ENCODE data around the gene HHIPL2. TPM values are rescaled to one million over a fixed set of nuclear protein-coding genes. Genes with fewer than 3 reads are reported as not detected.

Gene HHIPL2
- total RNA-seq (2022) (0.98 and 2.1 TPM in 2 replicates), Bru-seq, nascent RNA (percentile 24 among the genes with signal in this experiment), BruChase-seq, experiment 1, labeled RNA remaining after a 6-hour chase (percentile 31 among the genes with signal in this experiment), BruChase-seq, experiment 2, labeled RNA remaining after a 2-hour chase (percentile 25 among the genes with signal in this experiment)
- long read RNA-seq: 0 reads

- Mint-ChIP-seq H3K36me3 (ENCODE audit: insufficient read depth, unreplicated experiment) (no peaks in the 10 kb centered on the region), H3K4me1 (ENCODE audit: low read depth, unreplicated experiment) (peaks cover 18% of the 10 kb centered on the region), H3K4me3 (ENCODE audit: low read depth, unreplicated experiment) (no peak within 1 kb of the TSS), H3K9me3 (ENCODE audit: low read depth, unreplicated experiment) (no peaks in the 10 kb centered on the region), H3K27me3 (ENCODE audit: unreplicated experiment) (peaks cover 41% of the 10 kb centered on the region), H3K27ac (ENCODE audit: unreplicated experiment) (peak within 1 kb of the TSS; percentile 19)
- CTCF ChIA-PET: interaction anchor here (0.7 kb wide), 1 partner anchor 141 kb away, joined by 3 read pairs; no protein-coding TSS in a partner anchor
- no peak for TF ChIP-seq CTCF (IDR thresholded peaks at IDR 0.05; ENCODE audit: unreplicated experiment)
- BruUV-seq (replicated peaks): no TSS peak
- no peak for DNase-seq
- intact Hi-C loops (cut with micrococcal nuclease; ENCODE audit: unreplicated experiment): no loop called here
Observed at GRCh38 chr1:222547944-222548671, at the start of gene HHIPL2. Gene HHIPL2 (minus strand): TSS chr1:222548104. CDS start chr1:222548044, 60 bp downstream.

GRCh38 chr1:222596696-222597095, 48.8 kb upstream of the HHIPL2 start:
- no peak overlapping the region for H3K4me3 Mint-ChIP-seq (ENCODE audit: low read depth, unreplicated experiment)
- TF ChIP-seq CTCF (IDR thresholded peaks at IDR 0.05; ENCODE audit: unreplicated experiment): no peak
- no peaks in the 10 kb centered on the region for H3K27me3 Mint-ChIP-seq (ENCODE audit: unreplicated experiment)
- no peaks in the 10 kb centered on the region for H3K9me3 Mint-ChIP-seq (ENCODE audit: low read depth, unreplicated experiment)
- intact Hi-C loops (cut with micrococcal nuclease; ENCODE audit: unreplicated experiment): no loop called here
- BruUV-seq (replicated peaks): no TSS peak
- H3K27ac Mint-ChIP-seq (ENCODE audit: unreplicated experiment): no peak overlapping the region
- CTCF ChIA-PET: no interaction called here
- DNase-seq: no peak
- H3K4me1 Mint-ChIP-seq (ENCODE audit: low read depth, unreplicated experiment): no peaks in the 10 kb centered on the region
- H3K36me3 Mint-ChIP-seq (ENCODE audit: insufficient read depth, unreplicated experiment): no peaks in the 10 kb centered on the region

- no peaks in the 10 kb centered on the region for H3K9me3 Mint-ChIP-seq (ENCODE audit: low read depth, unreplicated experiment)
- DNase-seq: no peak
- H3K27me3 Mint-ChIP-seq (ENCODE audit: unreplicated experiment): no peaks in the 10 kb centered on the region
- H3K4me1 Mint-ChIP-seq (ENCODE audit: low read depth, unreplicated experiment): peaks cover 9% of the 10 kb centered on the region
- intact Hi-C loops (cut with micrococcal nuclease; ENCODE audit: unreplicated experiment): no loop called here
- CTCF ChIA-PET: no interaction called here
- H3K36me3 Mint-ChIP-seq (ENCODE audit: insufficient read depth, unreplicated experiment): peaks cover 7% of the 10 kb centered on the region
- no TSS peak for BruUV-seq (replicated peaks)
- no peak for TF ChIP-seq CTCF (IDR thresholded peaks at IDR 0.05; ENCODE audit: unreplicated experiment)
- H3K4me3 Mint-ChIP-seq (ENCODE audit: low read depth, unreplicated experiment): no peak overlapping the region
- no peak overlapping the region for H3K27ac Mint-ChIP-seq (ENCODE audit: unreplicated experiment)
Observed at GRCh38 chr1:222594789-222595188, 46.9 kb upstream of the HHIPL2 start.

- CTCF ChIA-PET: no interaction called here
- Mint-ChIP-seq H3K36me3 (ENCODE audit: insufficient read depth, unreplicated experiment) (peaks cover 27% of the 10 kb centered on the region), H3K9me3 (ENCODE audit: low read depth, unreplicated experiment) (no peaks in the 10 kb centered on the region), H3K27me3 (ENCODE audit: unreplicated experiment) (no peaks in the 10 kb centered on the region), H3K4me3 (ENCODE audit: low read depth, unreplicated experiment) (no peak overlapping the region), H3K27ac (ENCODE audit: unreplicated experiment) (no peak overlapping the region), H3K4me1 (ENCODE audit: low read depth, unreplicated experiment) (peaks cover 23% of the 10 kb centered on the region)
- no peak for DNase-seq
- BruUV-seq (replicated peaks): no TSS peak
- TF ChIP-seq CTCF (IDR thresholded peaks at IDR 0.05; ENCODE audit: unreplicated experiment): no peak
- intact Hi-C loops (cut with micrococcal nuclease; ENCODE audit: unreplicated experiment): no loop called here
Observed at GRCh38 chr1:222592171-222592570, 44.3 kb upstream of the HHIPL2 start.

Data from Calu3 (cell line).